Panc1 (cell line): ENCODE measurements around the gene RPL27A. TPM values are rescaled to one million over a fixed set of nuclear protein-coding genes. Genes with fewer than 3 reads are reported as not detected.
A peak's percentile ranks its signal among the peaks of the same experiment; 100 is the strongest.

Source experiments
- ATAC-seq: fragments of 200-7000 bp; cut with Tn5 transposase; 2 replicates; pipeline ENCODE4 v1.9.1; 2020; ENCODE audit warnings: mild to moderate bottlenecking, moderate library complexity
- BruUV-seq: library from RNA; stranded (reverse); fragments of 400-500 nt; replicated peaks from 2 replicates; lab custom pipeline; 2021; lab: Mats Ljungman, UMichigan
- CTCF ChIA-PET: fragments of 300-600 bp; sonication (Branson Sonifier 250); formaldehyde crosslinking; loops from one replicate; lab custom pipeline; 2022; ENCODE audit warnings: antibody characterized with exemption; lab: Charles Lee
- POLR2A ChIA-PET: fragments of 300-600 bp; sonication (Branson Sonifier 250); formaldehyde crosslinking; loops from one replicate; lab custom pipeline; 2022; ENCODE audit warnings: antibody characterized with exemption; lab: Charles Lee
- DNase-seq: peaks from one replicate; pipeline ENCODE4 v3.0.0-alpha.2; 2010; ENCODE audit warnings: low read depth, low spot score
- H3K27ac ChIP-seq: 2 replicates; pipeline ENCODE4 v1.5.1; 2011; ENCODE audit warnings: mild to moderate bottlenecking, low read length, inconsistent platforms
- H3K27me3 ChIP-seq: fragments of 200-500 bp; sonication (Bioruptor generic); 2 replicates; pipeline ENCODE4 v1.6.0; 2014; ENCODE audit warnings: low read length, inconsistent platforms; ENCODE audit not compliant: control insufficient read depth, insufficient read depth
- H3K36me3 ChIP-seq: fragments of 200-500 bp; sonication (Bioruptor generic); 2 replicates; pipeline ENCODE4 v1.5.1; 2014; ENCODE audit warnings: inconsistent platforms, mild to moderate bottlenecking, low read length, moderate library complexity; ENCODE audit not compliant: control insufficient read depth, insufficient read depth
- H3K4me1 ChIP-seq: 2 replicates; pipeline ENCODE4 v1.5.1; 2011; ENCODE audit warnings: inconsistent platforms, mild to moderate bottlenecking, low read length, moderate library complexity; ENCODE audit not compliant: control insufficient read depth, insufficient read depth
- H3K4me3 ChIP-seq, 2 experiments: 2 replicates each; pipeline ENCODE4 v1.5.1; 2011 to 2012; ENCODE audit warnings: low read depth in 2 of 2, low read length in 2 of 2, mild to moderate bottlenecking in 2 of 2, inconsistent platforms in 1 of 2, moderate library complexity in 1 of 2
- H3K9me3 ChIP-seq: fragments of 200-500 bp; sonication (Bioruptor generic); 2 replicates; pipeline ENCODE4 v1.5.1; 2014; ENCODE audit warnings: low read depth, mild to moderate bottlenecking, inconsistent platforms, low read length, moderate library complexity; ENCODE audit not compliant: control insufficient read depth, insufficient read depth
- POLR2AphosphoS5 ChIP-seq: IDR thresholded peaks from 2 replicates; pipeline ENCODE4 v1.6.1; 2012; ENCODE audit warnings: mild to moderate bottlenecking, low read depth, low read length, moderate library complexity
- REST ChIP-seq, 2 experiments: IDR thresholded peaks; 2 replicates each; pipeline ENCODE4 v1.6.1; 2011 to 2012; ENCODE audit warnings: low read depth in 2 of 2, control low read depth in 1 of 2, low read length in 1 of 2, mild to moderate bottlenecking in 1 of 2, moderate library complexity in 1 of 2; ENCODE audit not compliant: insufficient read depth in 1 of 2
- SIN3A ChIP-seq: IDR thresholded peaks from 2 replicates; pipeline ENCODE4 v1.6.1; 2012; ENCODE audit warnings: low read depth, mild to moderate bottlenecking, low read length, moderate library complexity, borderline replicate concordance; ENCODE audit not compliant: insufficient read depth
- TCF7L2 ChIP-seq: IDR thresholded peaks from 2 replicates; pipeline ENCODE4 v1.6.1; 2011; ENCODE audit warnings: mild to moderate bottlenecking, low read depth, low read length, inconsistent platforms
- in situ Hi-C: cut with HindIII; loops from 2 replicates; pipeline ENCODE4 v1.10.0; 2016; ENCODE audit warnings: low sequenced_read_pairs, low pct_unique_long_range_greater_than_20kb
- intact Hi-C: fragments of 100-400 bp; cut with micrococcal nuclease; formaldehyde crosslinking; loops from one replicate; pipeline ENCODE4 v1.10.0; 2022; ENCODE audit not compliant: unreplicated experiment
- total RNA-seq: library from RNA; stranded (reverse); gene quantifications from one replicate; pipeline ENCODE4 v1.2.1, GENCODE V29; 2021; ENCODE audit not compliant: unreplicated experiment
- TF ChIP-seq, protein P1 (sequence below): fragments of 450-650 bp; IDR thresholded peaks from 2 replicates; pipeline ENCODE4 v1.5.1; 2017; ENCODE audit warnings: mild to moderate bottlenecking

The RPL27A gene
- total RNA-seq, 1 experiment from 2014 or later, result 1,115 TPM

GRCh38 chr11:8685820-8686219, 3.2 kb downstream of the RPL27A start:
- peak overlapping the region; percentile 91 to 92; a peak in 2 of 4 replicates for H3K4me3 ChIP-seq
- peaks cover 52% of the 10 kb centered on the region for H3K4me1 ChIP-seq
- H3K27ac ChIP-seq, result peak overlapping the region; percentile 100
- DNase-seq (no peak), ATAC-seq (no peak)
- in situ Hi-C loops (no loop called here), intact Hi-C loops (loop anchor here (5.0 kb wide), 3 partner anchors 126 to 271 kb away; a partner anchor contains a TSS)
- ChIA-PET CTCF (no interaction called here), POLR2A (no interaction called here)
- no TSS peak for BruUV-seq
- peaks cover 29% of the 10 kb centered on the region for H3K36me3 ChIP-seq
- TF ChIP-seq SIN3A (no peak), TCF7L2 (no peak), REST (IDR thresholded peaks at IDR 0.05; ENCODE audit: insufficient read depth in 1 of 2, low read depth in 2 of 2, low read length in 1 of 2) (no peak), POLR2AphosphoS5 (no peak)
- TF ChIP-seq, protein P1, sequence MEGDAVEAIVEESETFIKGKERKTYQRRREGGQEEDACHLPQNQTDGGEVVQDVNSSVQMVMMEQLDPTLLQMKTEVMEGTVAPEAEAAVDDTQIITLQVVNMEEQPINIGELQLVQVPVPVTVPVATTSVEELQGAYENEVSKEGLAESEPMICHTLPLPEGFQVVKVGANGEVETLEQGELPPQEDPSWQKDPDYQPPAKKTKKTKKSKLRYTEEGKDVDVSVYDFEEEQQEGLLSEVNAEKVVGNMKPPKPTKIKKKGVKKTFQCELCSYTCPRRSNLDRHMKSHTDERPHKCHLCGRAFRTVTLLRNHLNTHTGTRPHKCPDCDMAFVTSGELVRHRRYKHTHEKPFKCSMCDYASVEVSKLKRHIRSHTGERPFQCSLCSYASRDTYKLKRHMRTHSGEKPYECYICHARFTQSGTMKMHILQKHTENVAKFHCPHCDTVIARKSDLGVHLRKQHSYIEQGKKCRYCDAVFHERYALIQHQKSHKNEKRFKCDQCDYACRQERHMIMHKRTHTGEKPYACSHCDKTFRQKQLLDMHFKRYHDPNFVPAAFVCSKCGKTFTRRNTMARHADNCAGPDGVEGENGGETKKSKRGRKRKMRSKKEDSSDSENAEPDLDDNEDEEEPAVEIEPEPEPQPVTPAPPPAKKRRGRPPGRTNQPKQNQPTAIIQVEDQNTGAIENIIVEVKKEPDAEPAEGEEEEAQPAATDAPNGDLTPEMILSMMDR, result no peak
- no peaks in the 10 kb centered on the region for H3K9me3 ChIP-seq
- H3K27me3 ChIP-seq, result no peaks in the 10 kb centered on the region

- TF ChIP-seq POLR2AphosphoS5 (no peak), TCF7L2 (no peak), REST (IDR thresholded peaks at IDR 0.05; ENCODE audit: insufficient read depth in 1 of 2, low read depth in 2 of 2, low read length in 1 of 2) (no peak), SIN3A (no peak)
- TF ChIP-seq, protein P1, result no peak
- BruUV-seq, result no TSS peak
- H3K27ac ChIP-seq, result peak overlapping the region; percentile 100
- H3K4me3 ChIP-seq, result peak overlapping the region in 1 of 2 experiments; percentile 68; a peak in 1 of 4 replicates
- no peaks in the 10 kb centered on the region for H3K27me3 ChIP-seq
- CTCF ChIA-PET, result no interaction called here
- DNase-seq, result no peak
- no peaks in the 10 kb centered on the region for H3K9me3 ChIP-seq
- H3K36me3 ChIP-seq, result peaks cover 29% of the 10 kb centered on the region
- in situ Hi-C loops, result no loop called here
- intact Hi-C loops, result loop anchor here (5.0 kb wide), 3 partner anchors 126 to 271 kb away; a partner anchor contains a TSS
- POLR2A ChIA-PET, result no interaction called here
- ATAC-seq, result no peak
- H3K4me1 ChIP-seq, result peaks cover 52% of the 10 kb centered on the region
Measured at GRCh38 chr11:8686325-8686724, 3.7 kb downstream of the RPL27A start.
